Effector memory CD8-positive, alpha-beta T cell (primary cell): ENCODE data around the gene LILRB3.
A peak's percentile ranks its signal among the peaks of the same experiment; 100 is the strongest.
"Not testable (repeated sequence)": the region's sequence is repeated elsewhere in the genome, so short reads cannot be mapped to it uniquely, and the experiment has no call there.

Source experiments
- ATAC-seq: fragments of 150-1000 bp; cut with Tn5 transposase; replicated peaks from 2 replicates; pipeline ENCODE4 v1.10.0; 2021; ENCODE audit warnings: mild to moderate bottlenecking, moderate library complexity
- DNase-seq, 3 experiments: peaks; one replicate each; pipeline ENCODE4 v3.0.0; 2021
- H3K27ac Mint-ChIP-seq, 2 donors: one replicate each; pipeline ENCODE4 v1.8.0; 2022; ENCODE audit warnings: mild to moderate bottlenecking in 2 of 2, mixed read lengths in 2 of 2, moderate library complexity in 2 of 2
- H3K27me3 Mint-ChIP-seq, 2 donors: one replicate each; pipeline ENCODE4 v1.8.0; 2022; ENCODE audit warnings: mixed read lengths in 2 of 2
- H3K36me3 Mint-ChIP-seq: one replicate; pipeline ENCODE4 v1.8.0; 2022; ENCODE audit warnings: mild to moderate bottlenecking, moderate library complexity, mixed read lengths; ENCODE audit not compliant: insufficient read depth
- H3K4me1 Mint-ChIP-seq, 2 donors: one replicate each; pipeline ENCODE4 v1.8.0; 2022; ENCODE audit warnings: low read depth in 2 of 2, mixed read lengths in 2 of 2
- H3K4me3 Mint-ChIP-seq, 2 donors: one replicate each; pipeline ENCODE4 v1.8.0; 2022; ENCODE audit warnings: mild to moderate bottlenecking in 2 of 2, mixed read lengths in 2 of 2, moderate library complexity in 2 of 2
- H3K9me3 Mint-ChIP-seq, 2 donors: one replicate each; pipeline ENCODE4 v1.8.0; 2022; ENCODE audit warnings: mixed read lengths in 2 of 2

Gene LILRB3

DNA sequence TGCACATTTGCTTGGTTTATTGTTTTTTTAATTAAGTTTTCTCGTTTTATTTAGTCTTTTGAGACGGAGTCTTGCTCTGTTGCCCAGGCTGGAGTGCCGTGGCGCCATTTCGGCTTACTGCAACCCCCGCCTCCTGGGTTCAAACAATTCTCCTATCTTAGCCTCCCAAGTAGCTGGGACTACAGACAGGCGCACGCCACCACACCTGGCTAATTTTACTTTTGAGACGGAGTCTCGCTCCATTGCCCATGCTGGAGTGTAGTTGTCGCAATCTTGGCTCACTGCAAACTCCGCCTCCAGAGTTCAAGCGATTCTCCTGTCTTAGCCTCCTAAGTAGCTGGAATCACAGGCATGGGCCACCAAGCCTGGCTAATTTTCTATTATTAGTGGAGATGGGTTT lies 20.8 kb downstream of the LILRB3 start:
- H3K36me3 Mint-ChIP-seq, result peaks cover 67% of the 10 kb centered on the region
- peaks cover 36 to 42% of the 10 kb centered on the region in 2 donors for H3K4me1 Mint-ChIP-seq

DNA sequence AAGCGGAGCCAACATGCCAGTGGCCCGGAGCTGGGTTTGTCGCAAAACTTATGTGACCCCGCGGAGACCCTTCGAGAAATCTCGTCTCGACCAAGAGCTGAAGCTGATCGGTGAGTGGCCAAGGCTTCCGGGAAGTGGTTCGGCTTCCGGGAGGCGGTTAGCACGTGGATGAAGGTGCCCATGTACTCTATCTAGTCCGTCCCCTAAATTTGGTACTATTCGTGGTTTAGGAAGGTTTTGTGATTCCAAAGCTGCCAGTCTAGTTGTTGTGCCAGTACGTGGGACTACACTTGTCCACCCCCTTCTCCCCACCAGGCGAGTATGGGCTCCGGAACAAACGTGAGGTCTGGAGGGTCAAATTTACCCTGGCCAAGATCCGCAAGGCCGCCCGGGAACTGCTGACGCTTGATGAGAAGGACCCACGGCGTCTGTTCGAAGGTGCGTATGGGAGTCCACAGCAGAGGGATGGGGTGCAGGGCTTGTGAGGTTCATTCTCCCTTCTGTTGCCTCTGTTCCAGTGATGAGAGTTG lies 21.6 kb downstream of the LILRB3 start:
- Mint-ChIP-seq H3K27me3 (no peaks in the 10 kb centered on the region), H3K27ac (peak overlapping the region; percentile 96 to 99), H3K4me3 (peak overlapping the region; percentile 90 to 93), H3K4me1 (peaks cover 36 to 37% of the 10 kb centered on the region in 2 donors), H3K9me3 (no peaks in the 10 kb centered on the region), H3K36me3 (peaks cover 61% of the 10 kb centered on the region)
- ATAC-seq (peak; percentile 63), DNase-seq (peak in 1 of 3 experiments; percentile 25)

More for the DNA sequence above, 20.8 kb downstream of the LILRB3 start:
- H3K27ac Mint-ChIP-seq, result peak overlapping the region; percentile 96 to 99
- no peaks in the 10 kb centered on the region for H3K27me3 Mint-ChIP-seq
- no peaks in the 10 kb centered on the region for H3K9me3 Mint-ChIP-seq
- ATAC-seq, result no peak
- no peak for DNase-seq
- H3K4me3 Mint-ChIP-seq, result peak overlapping the region; percentile 90 to 93

- H3K36me3 Mint-ChIP-seq, result peaks cover 59% of the 10 kb centered on the region
- DNase-seq (no peak), ATAC-seq (no peak)
- no peaks in the 10 kb centered on the region for H3K9me3 Mint-ChIP-seq
- peak overlapping the region in 1 of 2 donors; percentile 99 for H3K27ac Mint-ChIP-seq
- H3K4me1 Mint-ChIP-seq, result peaks cover 30 to 34% of the 10 kb centered on the region in 2 donors
- peak overlapping the region; percentile 90 to 93 for H3K4me3 Mint-ChIP-seq
- no peaks in the 10 kb centered on the region for H3K27me3 Mint-ChIP-seq
Measured at GRCh38 chr19:54199401-54199800, 23.4 kb downstream of the LILRB3 start.

- Mint-ChIP-seq H3K27ac (peak overlapping the region in 1 of 2 donors; percentile 53), H3K4me3 (no peak overlapping the region), H3K27me3 (no peaks in the 10 kb centered on the region), H3K9me3 (no peaks in the 10 kb centered on the region), H3K4me1 (peaks cover 20 to 25% of the 10 kb centered on the region in 2 donors), H3K36me3 (peaks cover 57% of the 10 kb centered on the region)
- ATAC-seq (no peak), DNase-seq (no peak)
Measured at GRCh38 chr19:54197121-54197520, 25.7 kb downstream of the LILRB3 start.

DNA sequence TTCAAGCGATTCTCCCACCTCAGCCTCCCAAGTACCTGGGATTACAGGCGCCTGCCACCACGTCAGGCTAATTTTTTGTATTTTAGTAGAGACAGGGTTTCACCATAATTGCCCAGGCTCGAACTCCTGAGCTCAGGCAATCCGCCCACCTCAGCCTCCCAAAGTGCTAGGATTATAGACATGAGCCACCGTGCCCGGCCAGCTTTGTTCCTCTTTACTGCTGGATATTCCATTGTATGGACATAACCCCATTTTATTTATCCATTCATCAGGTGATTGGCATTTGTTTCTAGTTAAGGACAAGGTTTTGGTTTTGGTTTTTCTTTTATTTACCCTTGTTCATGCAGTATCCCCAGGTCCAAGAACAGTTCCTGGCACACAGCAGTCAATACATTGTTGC lies 26.3 kb downstream of the LILRB3 start:
- no peak for DNase-seq
- no peaks in the 10 kb centered on the region for H3K9me3 Mint-ChIP-seq
- peaks cover 51% of the 10 kb centered on the region for H3K36me3 Mint-ChIP-seq
- H3K27ac Mint-ChIP-seq, result no peak overlapping the region
- ATAC-seq, result no peak
- no peak overlapping the region for H3K4me3 Mint-ChIP-seq
- H3K27me3 Mint-ChIP-seq, result no peaks in the 10 kb centered on the region
- peaks cover 20 to 25% of the 10 kb centered on the region in 2 donors for H3K4me1 Mint-ChIP-seq

DNA sequence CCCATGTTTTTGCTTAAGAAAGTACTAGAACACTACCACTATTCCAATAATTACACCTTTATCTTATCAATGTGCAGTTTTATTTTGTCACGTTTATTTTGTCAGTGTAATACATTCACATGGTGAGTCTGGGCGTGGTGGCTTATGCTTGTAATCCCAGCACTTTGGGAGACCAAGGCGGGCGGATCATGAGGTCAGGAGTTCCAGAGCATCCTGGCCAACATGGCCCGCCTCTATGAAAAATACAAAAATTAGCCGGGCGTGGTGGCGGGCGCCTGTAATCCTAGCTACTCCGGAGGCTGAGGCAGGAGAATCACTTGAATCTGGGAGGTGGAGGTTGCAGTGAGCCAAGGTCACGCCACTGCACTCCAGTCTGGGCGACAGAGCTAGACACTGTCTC lies 28.3 kb downstream of the LILRB3 start:
- ATAC-seq, DNase-seq, H3K27me3 Mint-ChIP-seq, H3K9me3 Mint-ChIP-seq, H3K27ac Mint-ChIP-seq, H3K4me3 Mint-ChIP-seq: not testable (repeated sequence)
- H3K36me3 Mint-ChIP-seq, result peaks cover 51% of the 10 kb centered on the region
- peaks cover 15 to 17% of the 10 kb centered on the region in 2 donors for H3K4me1 Mint-ChIP-seq

GRCh38 chr19:54193011-54193410 lies 29.8 kb downstream of the LILRB3 start:
- DNase-seq (no peak), ATAC-seq (no peak)
- Mint-ChIP-seq H3K27ac (peak overlapping the region; percentile 41 to 99), H3K9me3 (no peaks in the 10 kb centered on the region), H3K4me1 (peaks cover 20 to 22% of the 10 kb centered on the region in 2 donors), H3K27me3 (no peaks in the 10 kb centered on the region), H3K4me3 (peak overlapping the region in 1 of 2 donors; percentile 97), H3K36me3 (peaks cover 53% of the 10 kb centered on the region)

DNA sequence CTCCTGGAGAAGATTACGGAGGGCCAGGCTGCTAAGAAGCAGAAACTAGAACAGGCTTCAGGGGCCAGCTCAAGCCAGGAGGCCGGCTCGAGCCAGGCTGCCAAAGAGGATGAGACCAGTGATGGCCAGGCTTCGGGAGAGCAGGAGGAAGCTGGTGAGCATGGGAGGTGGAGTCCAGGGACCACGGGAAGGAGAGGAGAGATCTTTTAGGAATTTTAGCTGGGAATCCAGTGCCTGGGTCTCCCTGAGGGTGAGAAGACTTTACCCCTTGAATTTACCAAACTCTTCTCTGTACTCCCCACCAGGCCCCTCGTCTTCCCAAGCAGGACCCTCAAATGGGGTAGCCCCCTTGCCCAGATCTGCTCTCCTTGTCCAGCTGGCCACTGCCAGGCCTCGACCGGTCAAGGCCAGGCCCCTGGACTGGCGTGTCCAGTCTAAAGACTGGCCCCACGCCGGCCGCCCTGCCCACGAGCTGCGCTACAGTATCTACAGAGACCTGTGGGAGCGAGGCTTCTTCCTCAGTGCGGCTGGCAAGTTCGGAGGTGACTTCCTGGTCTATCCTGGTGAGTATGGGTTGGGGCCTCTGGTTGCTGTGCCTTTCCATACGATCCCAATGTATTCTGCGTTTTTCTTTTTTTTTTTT lies 30.9 kb downstream of the LILRB3 start:
- DNase-seq (no peak), ATAC-seq (no peak)
- no peaks in the 10 kb centered on the region for H3K9me3 Mint-ChIP-seq
- no peaks in the 10 kb centered on the region for H3K27me3 Mint-ChIP-seq
- peak overlapping the region; percentile 97 for H3K4me3 Mint-ChIP-seq
- H3K36me3 Mint-ChIP-seq, result peaks cover 53% of the 10 kb centered on the region
- peak overlapping the region; percentile 99 for H3K27ac Mint-ChIP-seq
- peaks cover 27 to 30% of the 10 kb centered on the region in 2 donors for H3K4me1 Mint-ChIP-seq

GRCh38 chr19:54191011-54191810 lies 31.6 kb downstream of the LILRB3 start, which contains the start of gene TSEN34:
Gene TSEN34 (plus strand): TSS chr19:54191308. CDS start chr19:54191365, 57 bp downstream.
- H3K4me1 Mint-ChIP-seq, result peaks cover 27 to 30% of the 10 kb centered on the region in 2 donors
- ATAC-seq (peak; percentile 33), DNase-seq (peak in 1 of 3 experiments; percentile 84)
- H3K27me3 Mint-ChIP-seq, result no peaks in the 10 kb centered on the region
- H3K27ac Mint-ChIP-seq, result peak within 1 kb of the TSS; percentile 99
- H3K4me3 Mint-ChIP-seq, result peak within 1 kb of the TSS; percentile 97
- H3K9me3 Mint-ChIP-seq, result no peaks in the 10 kb centered on the region
- H3K36me3 Mint-ChIP-seq, result peaks cover 53% of the 10 kb centered on the region

- peak overlapping the region; percentile 97 for H3K4me3 Mint-ChIP-seq
- no peaks in the 10 kb centered on the region for H3K27me3 Mint-ChIP-seq
- peak overlapping the region; percentile 99 for H3K27ac Mint-ChIP-seq
- DNase-seq (peak; percentile 100), ATAC-seq (peak; percentile 60)
- peaks cover 49% of the 10 kb centered on the region for H3K36me3 Mint-ChIP-seq
- no peaks in the 10 kb centered on the region for H3K9me3 Mint-ChIP-seq
- H3K4me1 Mint-ChIP-seq, result peaks cover 28 to 30% of the 10 kb centered on the region in 2 donors
Measured at GRCh38 chr19:54190503-54191010, 32.2 kb downstream of the LILRB3 start.

DNA sequence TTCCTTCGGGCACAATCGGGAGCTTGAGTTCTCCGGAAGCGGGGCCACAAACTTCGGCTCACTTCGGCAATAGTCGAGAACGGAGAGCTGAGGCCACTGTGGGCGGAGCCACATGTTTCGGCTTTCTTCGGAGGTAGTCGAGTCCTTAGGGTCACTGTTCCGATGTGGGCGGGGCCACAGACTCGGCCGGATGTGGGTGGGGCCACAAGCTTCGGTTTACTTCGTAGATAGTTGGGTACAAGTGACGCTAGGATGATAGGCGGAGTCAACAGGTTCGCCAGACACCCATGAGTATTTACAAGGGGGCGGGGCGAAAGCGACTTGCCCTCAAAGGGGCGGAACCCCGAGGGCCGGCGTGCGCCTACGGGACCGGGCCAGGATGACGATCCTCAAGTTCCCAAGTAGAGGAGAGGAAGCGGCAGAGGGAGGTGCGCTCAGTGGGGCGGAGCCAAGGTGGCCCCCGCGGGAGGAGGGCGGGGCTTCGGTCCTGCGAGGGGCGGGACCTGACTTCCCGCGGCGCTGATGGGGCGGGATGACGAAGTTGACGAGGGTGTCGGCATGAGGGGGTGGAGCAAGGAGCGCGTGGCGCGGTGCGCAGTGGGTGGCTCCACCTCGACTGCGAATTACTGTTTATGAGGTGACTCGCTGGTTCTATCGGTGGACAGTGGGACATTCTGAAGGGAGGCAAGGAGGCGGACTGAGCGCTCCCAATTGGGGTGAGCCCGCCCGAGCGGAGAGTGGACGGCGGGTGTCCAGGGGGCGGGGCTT lies 32.9 kb downstream of the LILRB3 start:
- peaks cover 44% of the 10 kb centered on the region for H3K36me3 Mint-ChIP-seq
- peaks cover 29 to 30% of the 10 kb centered on the region in 2 donors for H3K4me1 Mint-ChIP-seq
- H3K4me3 Mint-ChIP-seq, result peak overlapping the region; percentile 97

DNA sequence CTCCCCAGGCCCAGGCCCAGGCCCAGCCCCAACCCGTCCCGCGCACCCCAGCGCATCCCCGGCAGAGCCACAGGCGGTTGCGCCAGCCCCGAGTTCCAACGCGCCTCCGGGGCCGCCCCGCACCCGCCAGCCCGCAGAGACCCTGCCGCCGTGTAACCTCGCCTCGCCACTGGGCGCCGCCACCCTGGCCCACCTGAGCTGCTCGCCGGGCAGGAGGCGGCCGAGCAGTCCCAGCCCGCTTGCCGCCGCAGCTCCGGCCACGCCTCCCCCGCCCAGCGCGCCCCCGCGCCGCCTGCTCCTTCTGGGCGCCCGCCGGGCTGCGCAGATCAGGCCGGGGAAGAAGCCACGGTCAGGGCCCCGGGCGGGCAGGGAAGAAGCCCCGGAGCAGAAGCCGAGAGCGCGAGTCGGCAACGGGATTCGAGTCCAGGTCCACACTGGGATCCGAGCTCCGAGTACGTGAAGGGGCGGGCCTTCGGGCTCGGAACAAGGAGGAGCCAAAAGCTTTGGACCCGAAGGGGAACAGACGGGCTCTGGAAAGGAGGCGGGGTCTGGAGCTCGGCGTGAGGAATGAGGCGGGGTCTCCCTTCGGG lies 33.6 kb downstream of the LILRB3 start, which contains the start of gene MBOAT7:
Gene MBOAT7 (minus strand): TSS at position 436 of the 590 bp plus-strand sequence. CDS start 1,072 bp downstream, outside the sequence.
- Mint-ChIP-seq H3K36me3 (peaks cover 40% of the 10 kb centered on the region), H3K27ac (peak within 1 kb of the TSS; percentile 99), H3K4me3 (peak within 1 kb of the TSS; percentile 97), H3K9me3 (no peaks in the 10 kb centered on the region), H3K27me3 (no peaks in the 10 kb centered on the region), H3K4me1 (peaks cover 29 to 30% of the 10 kb centered on the region in 2 donors)
- DNase-seq (no peak), ATAC-seq (peak; percentile 4)

More for the DNA sequence above, 32.9 kb downstream of the LILRB3 start:
- Mint-ChIP-seq H3K9me3 (no peaks in the 10 kb centered on the region), H3K27ac (peak overlapping the region; percentile 99), H3K27me3 (no peaks in the 10 kb centered on the region)
- ATAC-seq (peak; percentile 52), DNase-seq (peak; percentile 100)
